ENCODE measurements around the gene REV3L.

DNA sequence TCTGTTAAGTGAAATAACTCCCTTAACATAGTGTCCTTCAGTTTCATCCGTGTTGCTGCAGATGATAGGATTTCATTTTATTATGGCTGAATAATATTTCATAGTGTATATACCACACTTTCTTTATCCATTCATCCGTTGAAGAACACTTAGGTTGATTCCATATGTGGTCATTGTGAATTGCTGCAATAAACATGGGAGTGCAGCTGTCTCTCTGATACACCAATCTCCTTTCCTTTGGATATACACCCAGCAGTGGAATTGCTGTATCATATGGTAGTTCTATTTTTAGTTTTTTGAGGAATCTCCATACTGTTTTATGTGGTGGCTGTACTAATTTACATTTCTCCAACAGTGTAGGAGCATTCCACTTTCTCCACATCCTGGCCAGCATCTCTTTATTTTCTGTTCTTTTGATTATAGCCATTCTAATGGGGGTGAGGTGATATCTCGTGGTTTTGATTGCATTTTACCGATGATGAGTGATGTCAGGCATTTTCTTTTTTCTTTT lies 202.5 kb downstream of the REV3L start:
- TF ChIP-seq, protein P1, sequence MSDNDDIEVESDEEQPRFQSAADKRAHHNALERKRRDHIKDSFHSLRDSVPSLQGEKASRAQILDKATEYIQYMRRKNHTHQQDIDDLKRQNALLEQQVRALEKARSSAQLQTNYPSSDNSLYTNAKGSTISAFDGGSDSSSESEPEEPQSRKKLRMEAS (IDR thresholded peaks at IDR 0.05; ENCODE audit: insufficient read depth, insufficient read length), result no peak
- TF ChIP-seq, protein P2, sequence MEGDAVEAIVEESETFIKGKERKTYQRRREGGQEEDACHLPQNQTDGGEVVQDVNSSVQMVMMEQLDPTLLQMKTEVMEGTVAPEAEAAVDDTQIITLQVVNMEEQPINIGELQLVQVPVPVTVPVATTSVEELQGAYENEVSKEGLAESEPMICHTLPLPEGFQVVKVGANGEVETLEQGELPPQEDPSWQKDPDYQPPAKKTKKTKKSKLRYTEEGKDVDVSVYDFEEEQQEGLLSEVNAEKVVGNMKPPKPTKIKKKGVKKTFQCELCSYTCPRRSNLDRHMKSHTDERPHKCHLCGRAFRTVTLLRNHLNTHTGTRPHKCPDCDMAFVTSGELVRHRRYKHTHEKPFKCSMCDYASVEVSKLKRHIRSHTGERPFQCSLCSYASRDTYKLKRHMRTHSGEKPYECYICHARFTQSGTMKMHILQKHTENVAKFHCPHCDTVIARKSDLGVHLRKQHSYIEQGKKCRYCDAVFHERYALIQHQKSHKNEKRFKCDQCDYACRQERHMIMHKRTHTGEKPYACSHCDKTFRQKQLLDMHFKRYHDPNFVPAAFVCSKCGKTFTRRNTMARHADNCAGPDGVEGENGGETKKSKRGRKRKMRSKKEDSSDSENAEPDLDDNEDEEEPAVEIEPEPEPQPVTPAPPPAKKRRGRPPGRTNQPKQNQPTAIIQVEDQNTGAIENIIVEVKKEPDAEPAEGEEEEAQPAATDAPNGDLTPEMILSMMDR (IDR thresholded peaks at IDR 0.05; ENCODE audit: extremely low read depth in 1 of 2, insufficient read depth in 1 of 2, low read depth in 1 of 2, low read length in 2 of 2), result no peak

All from endothelial cell of umbilical vein (primary cell).